ENCODE results near the gene GPR137C.

DNA sequence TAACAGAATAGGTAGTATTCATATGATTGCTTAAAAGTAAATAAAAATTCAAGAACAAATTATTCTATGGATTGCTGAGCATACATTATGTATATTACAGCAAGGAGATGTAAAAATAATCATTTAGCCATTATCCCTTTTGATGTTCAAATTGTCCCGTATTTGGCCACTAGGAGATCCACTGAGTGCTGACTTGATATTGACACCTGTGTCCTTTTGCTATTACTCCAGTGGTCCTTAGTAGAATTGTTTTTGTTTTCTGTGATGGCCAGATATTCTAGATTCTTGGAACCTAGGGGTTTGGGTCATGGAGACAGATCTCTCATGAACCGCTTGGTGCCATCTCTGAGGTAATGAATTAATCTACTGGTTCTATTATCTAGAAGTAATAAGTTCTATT lies 126.0 kb downstream of the GPR137C start:
- TF ChIP-seq, protein P1, sequence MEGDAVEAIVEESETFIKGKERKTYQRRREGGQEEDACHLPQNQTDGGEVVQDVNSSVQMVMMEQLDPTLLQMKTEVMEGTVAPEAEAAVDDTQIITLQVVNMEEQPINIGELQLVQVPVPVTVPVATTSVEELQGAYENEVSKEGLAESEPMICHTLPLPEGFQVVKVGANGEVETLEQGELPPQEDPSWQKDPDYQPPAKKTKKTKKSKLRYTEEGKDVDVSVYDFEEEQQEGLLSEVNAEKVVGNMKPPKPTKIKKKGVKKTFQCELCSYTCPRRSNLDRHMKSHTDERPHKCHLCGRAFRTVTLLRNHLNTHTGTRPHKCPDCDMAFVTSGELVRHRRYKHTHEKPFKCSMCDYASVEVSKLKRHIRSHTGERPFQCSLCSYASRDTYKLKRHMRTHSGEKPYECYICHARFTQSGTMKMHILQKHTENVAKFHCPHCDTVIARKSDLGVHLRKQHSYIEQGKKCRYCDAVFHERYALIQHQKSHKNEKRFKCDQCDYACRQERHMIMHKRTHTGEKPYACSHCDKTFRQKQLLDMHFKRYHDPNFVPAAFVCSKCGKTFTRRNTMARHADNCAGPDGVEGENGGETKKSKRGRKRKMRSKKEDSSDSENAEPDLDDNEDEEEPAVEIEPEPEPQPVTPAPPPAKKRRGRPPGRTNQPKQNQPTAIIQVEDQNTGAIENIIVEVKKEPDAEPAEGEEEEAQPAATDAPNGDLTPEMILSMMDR (IDR thresholded peaks at IDR 0.05) = no peak
- no peak for TF ChIP-seq POLR2A (IDR thresholded peaks at IDR 0.05)

Data from vagina (tissue), 2 donors.